Bronchial epithelial cell (primary cell): ENCODE measurements around the gene DUSP18. TPM values are rescaled to one million over a fixed set of nuclear protein-coding genes. Genes with fewer than 3 reads are reported as not detected.

Experiments
- DNase-seq: peaks from one replicate; pipeline ENCODE4 v3.0.0-alpha.2; 2010; ENCODE audit warnings: low read depth
- FAIRE-seq: peaks from 2 replicates; lab custom pipeline; 2011; peaks lifted over from hg19 to GRCh38; lab: Jason Lieb, UNC
- H3K27me3 ChIP-seq: 2 replicates; pipeline ENCODE4 v1.5.1; 2011; ENCODE audit warnings: low read length; ENCODE audit not compliant: control insufficient read depth, insufficient read depth
- H3K36me3 ChIP-seq: 2 replicates; pipeline ENCODE4 v1.5.1; 2011; ENCODE audit warnings: low read length; ENCODE audit not compliant: control insufficient read depth, insufficient read depth
- H3K4me3 ChIP-seq: 2 replicates; pipeline ENCODE4 v1.5.1; 2011; ENCODE audit warnings: mild to moderate bottlenecking, low read depth, low read length, control low read depth
- total RNA-seq: library from RNA; depleted of rRNA; stranded (reverse); fragments of >200 nt; gene quantifications from 2 replicates; pipeline ENCODE4 v1.2.1, GENCODE V29; 2014
- TF ChIP-seq, protein P1 (sequence below): IDR thresholded peaks from 2 replicates; pipeline ENCODE4 v1.5.1; 2011; ENCODE audit warnings: mild to moderate bottlenecking, moderate library complexity, low read length, control low read depth, inconsistent platforms; ENCODE audit not compliant: insufficient read depth, severe bottlenecking

DUSP18 gene
- total RNA-seq, 1 donor from 2014 or later = 5.3 TPM

DNA sequence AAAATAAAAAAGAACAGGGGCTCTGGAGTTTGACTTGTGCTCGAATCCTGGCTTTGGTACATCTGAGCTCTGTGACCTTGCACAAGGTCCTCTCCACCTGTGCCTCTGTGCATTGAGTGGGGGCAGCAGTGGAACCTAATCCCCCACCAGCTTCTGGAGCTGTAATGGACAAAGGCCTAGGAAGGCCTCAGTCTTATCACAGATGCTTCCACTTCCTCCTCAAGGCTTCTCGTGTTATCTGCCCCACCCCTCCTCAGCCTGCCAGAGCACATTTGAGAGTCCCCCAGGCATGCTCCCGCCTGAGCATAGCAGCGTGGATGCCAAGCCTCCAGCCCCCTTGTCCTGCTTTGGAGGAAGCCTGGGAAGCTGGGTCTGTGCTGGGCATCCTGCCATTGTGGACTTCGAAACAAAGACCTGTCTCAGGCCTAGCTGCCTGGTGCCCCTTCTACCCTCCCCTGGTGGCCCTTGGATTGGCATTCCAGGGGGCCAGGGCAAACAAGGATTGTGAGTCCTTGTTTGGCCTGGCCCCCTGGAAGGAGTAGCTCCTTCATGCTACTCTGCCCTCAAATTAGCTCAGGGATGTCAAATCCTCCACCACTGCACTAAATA lies 17.1 kb downstream of the DUSP18 start:
- no peaks in the 10 kb centered on the region for H3K36me3 ChIP-seq
- TF ChIP-seq, protein P1, sequence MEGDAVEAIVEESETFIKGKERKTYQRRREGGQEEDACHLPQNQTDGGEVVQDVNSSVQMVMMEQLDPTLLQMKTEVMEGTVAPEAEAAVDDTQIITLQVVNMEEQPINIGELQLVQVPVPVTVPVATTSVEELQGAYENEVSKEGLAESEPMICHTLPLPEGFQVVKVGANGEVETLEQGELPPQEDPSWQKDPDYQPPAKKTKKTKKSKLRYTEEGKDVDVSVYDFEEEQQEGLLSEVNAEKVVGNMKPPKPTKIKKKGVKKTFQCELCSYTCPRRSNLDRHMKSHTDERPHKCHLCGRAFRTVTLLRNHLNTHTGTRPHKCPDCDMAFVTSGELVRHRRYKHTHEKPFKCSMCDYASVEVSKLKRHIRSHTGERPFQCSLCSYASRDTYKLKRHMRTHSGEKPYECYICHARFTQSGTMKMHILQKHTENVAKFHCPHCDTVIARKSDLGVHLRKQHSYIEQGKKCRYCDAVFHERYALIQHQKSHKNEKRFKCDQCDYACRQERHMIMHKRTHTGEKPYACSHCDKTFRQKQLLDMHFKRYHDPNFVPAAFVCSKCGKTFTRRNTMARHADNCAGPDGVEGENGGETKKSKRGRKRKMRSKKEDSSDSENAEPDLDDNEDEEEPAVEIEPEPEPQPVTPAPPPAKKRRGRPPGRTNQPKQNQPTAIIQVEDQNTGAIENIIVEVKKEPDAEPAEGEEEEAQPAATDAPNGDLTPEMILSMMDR = no peak
- DNase-seq (no peak), FAIRE-seq (no peak)
- H3K27me3 ChIP-seq = no peaks in the 10 kb centered on the region
- H3K4me3 ChIP-seq = no peak overlapping the region

DNA sequence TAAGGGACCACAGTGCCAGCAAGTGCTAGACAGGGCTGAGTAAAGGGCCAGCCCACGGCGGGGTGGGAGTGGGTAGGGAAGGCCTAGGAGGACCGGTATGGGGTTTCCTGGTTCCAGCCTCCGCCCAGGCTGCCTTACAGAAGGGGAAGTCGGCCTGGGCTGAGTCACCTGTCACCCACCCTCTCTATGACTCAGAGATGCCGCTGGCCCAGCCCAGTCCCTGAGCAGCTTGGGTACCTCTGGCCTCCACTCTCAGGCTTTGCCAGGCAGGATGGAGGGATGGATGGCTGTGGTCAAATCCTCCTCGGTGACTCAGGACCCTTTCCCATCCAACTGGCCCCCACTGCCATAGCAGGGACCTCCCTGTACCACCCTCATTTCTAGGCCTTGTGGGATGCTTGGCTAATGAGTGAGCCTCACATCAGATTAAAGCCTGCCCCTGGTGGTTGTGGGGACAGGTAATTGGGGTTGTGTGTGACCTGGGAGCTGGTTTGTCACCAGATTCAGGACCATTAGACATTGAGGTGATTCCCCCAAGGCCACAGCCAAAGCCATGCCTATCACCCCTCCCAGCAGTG lies 18.2 kb downstream of the DUSP18 start:
- DNase-seq (peak; percentile 88), FAIRE-seq (peak; percentile 89)
- TF ChIP-seq, protein P1 = peak; percentile 24
- H3K27me3 ChIP-seq = no peaks in the 10 kb centered on the region
- H3K36me3 ChIP-seq = no peaks in the 10 kb centered on the region
- no peak overlapping the region for H3K4me3 ChIP-seq

DNA sequence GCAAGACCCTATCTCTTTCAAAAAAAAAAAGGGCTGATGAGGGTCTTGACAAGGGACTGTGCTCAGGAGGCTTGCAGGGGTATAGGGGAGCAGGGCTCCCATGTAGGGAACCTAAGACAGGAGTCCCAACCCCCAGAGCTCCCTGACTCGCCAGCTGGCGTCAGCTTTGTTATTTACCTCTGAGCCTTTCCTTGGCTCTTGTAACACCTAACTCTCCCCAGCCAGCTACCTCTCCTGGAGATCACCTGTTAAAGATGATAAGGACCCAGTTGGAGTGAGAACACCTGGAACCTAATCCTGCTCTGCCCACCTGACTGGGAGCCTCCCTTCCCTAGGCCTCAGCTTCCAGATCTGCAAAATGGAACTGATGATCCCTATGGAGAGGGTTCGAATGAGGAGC lies 18.9 kb downstream of the DUSP18 start:
- DNase-seq (no peak), FAIRE-seq (no peak)
- H3K4me3 ChIP-seq = no peak overlapping the region
- TF ChIP-seq, protein P1 = no peak
- no peaks in the 10 kb centered on the region for H3K36me3 ChIP-seq
- no peaks in the 10 kb centered on the region for H3K27me3 ChIP-seq

DNA sequence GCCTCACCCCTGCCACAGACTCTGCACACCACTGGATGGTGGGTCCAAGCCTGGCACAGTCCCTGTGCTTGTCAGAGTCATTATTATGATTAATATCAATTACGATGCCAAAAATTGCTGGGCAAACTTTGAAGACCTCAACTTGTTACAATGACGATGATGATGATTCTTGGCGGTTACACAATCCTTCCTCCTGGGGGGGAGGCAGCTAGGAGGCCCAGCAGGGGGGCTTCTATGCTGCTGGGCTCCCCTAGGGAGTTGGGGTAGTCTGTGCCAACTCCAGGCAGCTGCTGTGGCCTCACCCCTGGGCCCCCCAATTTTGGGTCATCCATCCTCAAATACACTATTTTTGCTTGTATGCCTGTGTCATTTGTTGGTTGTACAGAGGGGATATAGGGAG lies 20.1 kb downstream of the DUSP18 start:
- TF ChIP-seq, protein P1 = no peak
- Histone ChIP-seq H3K36me3 (no peaks in the 10 kb centered on the region), H3K27me3 (no peaks in the 10 kb centered on the region), H3K4me3 (no peak overlapping the region)
- DNase-seq (no peak), FAIRE-seq (no peak)

DNA sequence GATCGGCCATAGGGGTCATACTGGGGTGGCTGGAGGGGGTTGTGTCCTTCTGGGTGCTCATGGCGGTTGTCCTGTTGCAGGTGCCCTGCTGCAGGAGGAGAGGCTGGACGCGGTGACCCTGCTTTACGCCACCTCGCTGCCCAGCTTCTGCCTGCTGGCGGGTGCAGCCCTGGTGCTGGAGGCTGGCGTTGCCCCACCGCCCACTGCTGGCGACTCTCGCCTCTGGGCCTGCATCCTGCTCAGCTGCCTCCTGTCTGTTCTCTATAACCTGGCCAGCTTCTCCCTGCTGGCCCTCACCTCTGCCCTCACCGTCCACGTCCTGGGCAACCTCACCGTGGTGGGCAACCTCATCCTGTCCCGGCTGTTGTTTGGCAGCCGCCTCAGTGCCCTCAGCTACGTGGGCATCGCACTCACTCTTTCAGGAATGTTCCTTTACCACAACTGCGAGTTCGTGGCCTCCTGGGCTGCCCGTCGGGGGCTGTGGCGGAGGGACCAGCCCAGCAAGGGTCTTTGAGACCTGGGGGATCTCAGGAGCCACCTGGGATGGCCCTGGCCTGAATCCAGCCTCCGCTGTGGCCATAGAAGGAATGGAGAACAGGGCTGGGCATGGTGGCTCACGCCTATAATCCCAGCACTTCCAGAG lies 21.0 kb downstream of the DUSP18 start:
- FAIRE-seq (no peak), DNase-seq (no peak)
- Histone ChIP-seq H3K27me3 (no peaks in the 10 kb centered on the region), H3K4me3 (no peak overlapping the region), H3K36me3 (no peaks in the 10 kb centered on the region)
- TF ChIP-seq, protein P1 = no peak
